T47D (cell line): Measurements from ENCODE around the gene AP2A1.
"Not testable (repeated sequence)": the region's sequence is repeated elsewhere in the genome, so short reads cannot be mapped to it uniquely, and the experiment has no call there.

Source experiments
- DNase-seq, 2 experiments: peaks; one replicate each; pipeline versions ENCODE4 v3.0.0 to v3.0.0-alpha.2; 2011 to 2012; ENCODE audit warnings: low read depth in 1 of 2, low spot score in 1 of 2
- JUND ChIP-seq: IDR thresholded peaks from 2 replicates; pipeline ENCODE4 v1.6.1; 2012; ENCODE audit warnings: low read depth
- in situ Hi-C: cut with HindIII; loops from 2 replicates; pipeline ENCODE4 v1.10.0; 2016; ENCODE audit warnings: low sequenced_read_pairs, low pct_unique_long_range_greater_than_20kb

AP2A1 gene

DNA sequence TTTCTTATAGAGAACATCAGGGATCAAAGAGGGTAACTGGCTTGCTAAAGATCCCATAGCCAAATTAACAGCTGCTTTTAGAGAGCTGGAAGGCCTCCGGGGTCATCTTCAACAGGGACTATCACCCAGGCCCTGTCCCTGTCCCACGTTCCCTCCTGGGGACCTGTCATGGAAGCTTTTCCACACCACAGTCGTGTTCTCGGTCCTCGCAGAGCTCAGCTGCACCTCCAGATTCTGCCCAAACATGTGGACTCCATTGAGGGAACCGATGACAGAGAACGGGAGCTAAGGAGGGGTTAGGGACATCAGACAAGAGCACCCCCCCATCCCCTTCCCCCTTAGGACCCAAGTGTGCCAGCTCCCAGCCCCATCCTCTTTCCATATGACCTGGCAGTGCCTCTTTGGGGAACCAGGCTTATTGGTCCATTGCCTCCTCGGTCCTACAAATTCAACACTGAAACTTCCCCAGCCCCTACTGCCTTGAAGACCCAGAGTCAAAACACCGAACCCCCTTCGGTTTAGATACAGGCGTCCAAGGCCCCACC is 45.7 kb downstream of the AP2A1 start:
- in situ Hi-C loops, result no loop called here
- no peak for DNase-seq
- no peak for TF ChIP-seq JUND

DNA sequence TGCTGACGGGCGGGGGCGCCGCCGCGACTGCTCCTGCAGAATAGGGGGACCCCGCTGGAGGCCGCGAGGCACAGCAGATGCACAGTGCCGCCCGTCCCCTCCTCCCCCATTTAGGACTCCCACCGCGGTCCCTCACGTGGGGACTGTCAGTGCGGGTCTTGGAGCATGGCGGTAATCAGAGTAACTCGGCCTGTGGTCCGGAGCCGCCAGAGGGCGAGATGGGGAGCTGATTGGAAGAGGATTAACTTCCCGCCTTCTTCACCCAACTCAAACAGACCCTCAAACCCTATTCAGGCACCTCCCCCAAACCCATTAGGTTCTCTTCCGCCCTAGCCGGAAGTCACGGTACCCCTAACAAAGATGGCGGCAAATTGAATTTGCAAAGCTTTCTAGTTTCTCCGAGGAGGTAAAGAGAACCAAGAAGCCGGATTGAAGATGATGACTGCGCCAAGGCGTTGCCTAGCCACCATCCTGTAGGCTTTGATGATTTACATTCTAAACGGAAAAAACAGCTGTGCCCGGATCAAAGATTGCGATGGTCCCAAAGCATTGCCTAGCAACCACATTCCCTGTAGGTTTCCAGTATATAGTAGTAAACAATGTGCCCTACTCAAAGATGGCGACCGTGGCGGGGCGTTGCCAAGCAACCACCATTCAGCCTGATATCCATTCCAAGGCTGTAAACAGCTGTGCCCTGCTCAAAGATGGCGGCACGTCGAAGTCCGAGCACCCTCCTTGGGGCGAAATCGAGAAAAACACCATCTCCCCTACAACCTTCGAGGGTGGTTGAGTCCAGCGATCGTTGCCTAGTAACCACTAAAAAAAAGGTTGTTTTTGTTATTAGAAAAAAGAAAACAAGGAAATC is 46.4 kb downstream of the AP2A1 start, which contains the start of gene FUZ:
Gene FUZ (minus strand): TSS at position 296 of the 865 bp plus-strand sequence. CDS start 186 bp downstream, at position 110.
- DNase-seq, result peak; percentile 82 to 95
- TF ChIP-seq JUND, result no peak
- in situ Hi-C loops, result no loop called here

DNA sequence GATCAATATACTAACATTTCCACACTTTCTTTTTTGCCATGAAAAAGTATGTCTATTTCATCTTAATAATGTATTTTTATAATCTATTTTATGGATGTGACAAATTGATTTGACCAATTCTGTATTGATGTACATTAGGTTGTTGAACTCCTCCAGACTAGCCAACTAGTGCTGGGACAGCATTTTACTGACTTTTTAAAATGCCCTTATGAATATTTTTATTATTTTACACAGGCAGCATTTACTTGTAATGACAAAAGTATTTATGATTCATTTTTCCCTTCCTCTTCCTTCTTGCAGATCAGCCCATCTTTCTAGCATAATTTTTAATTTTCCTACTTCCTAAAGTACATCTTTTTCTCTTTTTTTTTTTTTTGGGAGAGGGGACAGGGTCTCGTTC is 47.2 kb downstream of the AP2A1 start:
- no peak for TF ChIP-seq JUND
- in situ Hi-C loops, result no loop called here
- DNase-seq, result no peak

GRCh38 chr19:49816590-49816989 is 49.8 kb downstream of the AP2A1 start:
- DNase-seq, result no peak
- no peak for TF ChIP-seq JUND
- in situ Hi-C loops, result no loop called here

GRCh38 chr19:49817964-49818648 is 51.3 kb downstream of the AP2A1 start, which contains the start of gene MED25:
TSS of gene MED25 (plus strand) at chr19:49818289. CDS start at chr19:49818342, 53 bp downstream.
- in situ Hi-C loops, result no loop called here
- DNase-seq, result peak; percentile 63 to 83
- TF ChIP-seq JUND, result no peak

- DNase-seq, result no peak
- in situ Hi-C loops, result no loop called here
- no peak for TF ChIP-seq JUND
Observed at GRCh38 chr19:49818649-49819370, 52.0 kb downstream of the AP2A1 start.

DNA sequence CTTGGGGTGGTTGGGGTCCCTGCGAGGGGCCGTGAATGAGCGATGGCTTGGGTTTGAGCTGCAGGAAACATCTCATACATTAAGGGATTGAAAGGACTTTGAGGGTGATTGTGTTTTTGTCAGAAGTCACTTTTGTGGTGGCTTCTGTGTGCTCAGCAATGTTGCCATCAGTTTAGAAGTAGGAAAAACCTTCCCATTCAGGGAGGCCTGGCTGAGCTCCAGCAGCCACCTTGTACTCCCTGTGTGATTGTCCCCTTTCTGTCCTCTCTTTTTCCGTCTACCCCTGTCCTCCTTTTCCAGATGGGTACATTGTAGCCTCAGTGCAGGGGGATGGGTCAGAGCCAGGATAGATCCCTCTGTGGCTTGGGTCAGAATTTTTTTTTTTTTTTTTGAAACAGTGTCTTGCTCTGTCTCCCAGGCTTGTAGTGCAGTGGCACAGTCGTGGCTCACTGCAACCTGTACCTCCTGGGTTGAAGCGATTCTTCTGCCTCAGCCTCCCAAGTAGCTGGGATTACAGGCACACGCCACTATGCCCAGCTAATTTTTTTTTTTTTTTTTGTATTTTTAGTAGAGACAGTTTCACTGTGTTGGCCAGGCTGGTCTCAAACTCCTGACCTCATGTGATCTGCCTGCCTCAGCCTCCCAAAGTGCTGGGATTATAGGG is 52.8 kb downstream of the AP2A1 start:
- in situ Hi-C loops, DNase-seq: not testable (repeated sequence)

DNA sequence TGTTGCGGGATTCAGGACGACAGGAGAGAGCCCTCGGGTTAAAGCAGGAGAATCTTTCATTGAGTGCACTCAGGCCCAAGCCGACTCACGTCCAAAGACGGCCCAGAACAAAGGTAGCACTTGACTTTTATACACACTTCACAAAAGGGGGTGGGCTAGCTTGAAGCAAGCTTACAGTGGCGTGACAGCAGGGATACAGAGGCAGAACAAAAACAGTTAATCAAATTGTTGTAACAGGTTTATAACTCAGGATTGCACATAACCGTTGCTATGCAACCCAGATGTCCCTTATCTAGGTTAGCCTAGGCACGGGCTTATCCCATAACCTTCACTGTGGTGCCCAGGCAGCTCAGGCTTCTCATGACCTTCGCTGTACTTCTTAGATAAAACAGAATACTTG is 53.3 kb downstream of the AP2A1 start:
- in situ Hi-C loops, result no loop called here
- DNase-seq, result no peak
- TF ChIP-seq JUND, result no peak

GRCh38 chr19:49823472-49823871 is 56.7 kb downstream of the AP2A1 start:
- TF ChIP-seq JUND, result no peak
- no peak for DNase-seq
- in situ Hi-C loops, result no loop called here

DNA sequence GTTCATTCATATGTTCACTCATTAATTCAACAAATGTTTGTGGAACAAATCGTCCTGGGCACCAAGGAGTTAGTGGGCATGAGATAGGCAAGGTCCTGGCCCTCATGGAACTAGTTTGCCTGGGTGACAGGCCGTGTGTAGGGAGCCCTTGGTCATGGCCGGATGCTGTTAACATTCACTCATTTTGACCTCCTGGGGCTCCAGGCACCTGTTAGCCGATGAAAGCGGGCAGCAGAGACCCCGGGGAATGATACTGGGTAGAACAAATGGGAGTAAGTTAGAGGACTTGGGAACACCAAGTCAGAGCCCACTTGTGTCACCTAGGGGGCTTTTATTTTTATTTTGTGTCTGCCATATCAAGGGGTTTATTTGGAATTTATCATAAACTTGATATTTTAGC is 57.9 kb downstream of the AP2A1 start:
- no peak for DNase-seq
- in situ Hi-C loops, result no loop called here
- no peak for TF ChIP-seq JUND

- TF ChIP-seq JUND, result no peak
- DNase-seq, result no peak
- in situ Hi-C loops, result no loop called here
Observed at GRCh38 chr19:49827034-49827433, 60.2 kb downstream of the AP2A1 start.

DNA sequence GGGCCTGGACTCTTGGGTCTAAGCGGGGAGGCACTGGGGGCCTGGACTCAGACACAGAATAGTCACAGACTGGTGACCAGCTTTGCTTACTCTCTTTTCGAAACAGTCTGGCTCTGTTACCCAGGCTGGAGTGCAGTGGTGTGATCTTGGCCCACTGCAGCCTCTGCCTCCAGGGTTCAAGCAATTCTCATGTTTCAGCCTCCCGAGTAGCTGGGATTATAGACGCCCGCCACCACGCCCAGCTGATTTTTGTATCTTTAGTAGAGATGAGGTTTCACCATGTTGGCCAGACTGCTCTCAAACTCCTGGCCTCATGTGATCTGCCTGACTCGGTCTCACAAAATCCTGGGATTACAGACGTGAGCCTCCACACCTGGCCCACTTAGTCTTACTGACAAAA is 62.4 kb downstream of the AP2A1 start:
- no peak for DNase-seq
- in situ Hi-C loops, result no loop called here
- no peak for TF ChIP-seq JUND
